ENCODE results near the gene LTA. TPM values are rescaled to one million over a fixed set of nuclear protein-coding genes. Genes with fewer than 3 reads are reported as not detected.

LTA gene
- total RNA-seq, 1 donor from 2014 or later: 0.22 TPM

- Mint-ChIP-seq H3K4me1 (ENCODE audit: unreplicated experiment) (peaks cover 6% of the 10 kb centered on the region), H3K36me3 (no peaks in the 10 kb centered on the region), H3K9me3 (no peaks in the 10 kb centered on the region), H3K4me3 (peak overlapping the region; percentile 4), H3K27ac (no peak overlapping the region), H3K27me3 (peaks cover 29% of the 10 kb centered on the region)
- DNase-seq (ENCODE audit: extremely low spot score, unreplicated experiment): no peak
- TF ChIP-seq CTCF (conservative IDR thresholded peaks at IDR 0.05): no peak
These were observed 4.0 kb downstream of the LTA start for GRCh38 chr6:31575952-31576685.

- H3K27ac Mint-ChIP-seq: no peak overlapping the region
- no peaks in the 10 kb centered on the region for H3K9me3 Mint-ChIP-seq
- peaks cover 9% of the 10 kb centered on the region for H3K4me1 Mint-ChIP-seq (ENCODE audit: unreplicated experiment)
- H3K36me3 Mint-ChIP-seq: no peaks in the 10 kb centered on the region
- no peak for TF ChIP-seq CTCF (conservative IDR thresholded peaks at IDR 0.05)
- DNase-seq (ENCODE audit: extremely low spot score, unreplicated experiment): no peak
- H3K4me3 Mint-ChIP-seq: no peak overlapping the region
- peaks cover 32% of the 10 kb centered on the region for H3K27me3 Mint-ChIP-seq
These were observed 4.9 kb downstream of the LTA start for GRCh38 chr6:31576897-31577578.

- H3K27ac Mint-ChIP-seq: no peak overlapping the region
- H3K4me1 Mint-ChIP-seq (ENCODE audit: unreplicated experiment): peaks cover 9% of the 10 kb centered on the region
- TF ChIP-seq CTCF (conservative IDR thresholded peaks at IDR 0.05): no peak
- H3K36me3 Mint-ChIP-seq: no peaks in the 10 kb centered on the region
- H3K27me3 Mint-ChIP-seq: peaks cover 34% of the 10 kb centered on the region
- no peak overlapping the region for H3K4me3 Mint-ChIP-seq
- H3K9me3 Mint-ChIP-seq: no peaks in the 10 kb centered on the region
- DNase-seq (ENCODE audit: extremely low spot score, unreplicated experiment): no peak
These were observed 5.5 kb downstream of the LTA start for GRCh38 chr6:31577579-31577966.

- TF ChIP-seq CTCF (conservative IDR thresholded peaks at IDR 0.05): no peak
- Mint-ChIP-seq H3K9me3 (no peaks in the 10 kb centered on the region), H3K27ac (no peak overlapping the region), H3K36me3 (no peaks in the 10 kb centered on the region), H3K27me3 (peaks cover 34% of the 10 kb centered on the region), H3K4me3 (peak overlapping the region; percentile 51), H3K4me1 (ENCODE audit: unreplicated experiment) (peaks cover 9% of the 10 kb centered on the region)
- no peak for DNase-seq (ENCODE audit: extremely low spot score, unreplicated experiment)
These were observed 6.4 kb downstream of the LTA start for GRCh38 chr6:31578184-31579118.

- Mint-ChIP-seq H3K27me3 (peaks cover 36% of the 10 kb centered on the region), H3K36me3 (no peaks in the 10 kb centered on the region)
These were observed 7.0 kb downstream of the LTA start for GRCh38 chr6:31579119-31579505.

More at GRCh38 chr6:31579119-31579505, 7.0 kb downstream of the LTA start:
- no peak for TF ChIP-seq CTCF (conservative IDR thresholded peaks at IDR 0.05)
- Mint-ChIP-seq H3K9me3 (no peaks in the 10 kb centered on the region), H3K27ac (no peak overlapping the region), H3K4me3 (no peak overlapping the region), H3K4me1 (ENCODE audit: unreplicated experiment) (peaks cover 9% of the 10 kb centered on the region)
- no peak for DNase-seq (ENCODE audit: extremely low spot score, unreplicated experiment)
